Vagina (tissue), 2 donors: Measurements from ENCODE around the gene TTC7B. TPM values are rescaled to one million over a fixed set of nuclear protein-coding genes. Genes with fewer than 3 reads are reported as not detected.

ENCODE experiments used
- DNase-seq, 2 donors: peaks; one replicate each; pipeline ENCODE4 v3.0.0-alpha.2; 2017; ENCODE audit errors: extremely low spot score in 2 of 2
- H3K27ac ChIP-seq: fragments of 200-600 bp; sonication (generic); one replicate; pipeline ENCODE4 v1.5.1; 2019
- H3K27me3 ChIP-seq: fragments of 200-600 bp; sonication (generic); one replicate; pipeline ENCODE4 v1.5.1; 2019
- H3K36me3 ChIP-seq, 2 donors: fragments of 200-600 bp; sonication (generic); one replicate each; pipeline ENCODE4 v1.5.1; 2017 to 2019
- H3K4me1 ChIP-seq: fragments of 200-600 bp; sonication (generic); one replicate; pipeline ENCODE4 v1.5.1; 2019
- H3K4me3 ChIP-seq, 2 donors: fragments of 200-600 bp; sonication (generic); 1 replicate in 1 of 2; 2 replicates in 1 of 2; pipeline ENCODE4 v1.5.1; 2016 to 2019
- H3K9me3 ChIP-seq: fragments of 200-600 bp; sonication (generic); one replicate; pipeline ENCODE4 v1.5.1; 2019
- POLR2A ChIP-seq, 2 donors: fragments of 450-650 bp; IDR thresholded peaks; one replicate each; pipeline ENCODE4 v1.6.1; 2017; ENCODE audit warnings: antibody characterized with exemption in 2 of 2, mild to moderate bottlenecking in 2 of 2, moderate library complexity in 2 of 2
- POLR2AphosphoS5 ChIP-seq, 2 donors: sonication (generic); formaldehyde crosslinking; IDR thresholded peaks; one replicate each; pipeline ENCODE4 v1.9.0; 2017; ENCODE audit warnings: antibody characterized with exemption in 2 of 2, mild to moderate bottlenecking in 2 of 2, low read depth in 1 of 2; ENCODE audit not compliant: insufficient read depth in 1 of 2
- intact Hi-C: fragments of 100-400 bp; cut with DNase I; formaldehyde crosslinking; loops from one replicate; pipeline ENCODE4 v1.15.1; 2023
- total RNA-seq: library from RNA; depleted of rRNA; stranded (reverse); fragments of >200 nt; gene quantifications from one replicate; pipeline ENCODE4 v1.2.3, GENCODE V29; 2016
- TF ChIP-seq, protein P1 (sequence below), 3 experiments: fragments of 450-650 bp in 2 of 3; fragments of 200-600 bp in 1 of 3; sonication (generic) in 1 of 3; IDR thresholded peaks; one replicate each; pipeline ENCODE4 v1.5.1; 2017 to 2019; ENCODE audit warnings: antibody characterized with exemption in 3 of 3, mild to moderate bottlenecking in 2 of 3, moderate library complexity in 2 of 3

Gene TTC7B
- total RNA-seq, 1 donor from 2014 or later, result 56.0 TPM

- Histone ChIP-seq H3K4me1 (no peaks in the 10 kb centered on the region), H3K27ac (no peak overlapping the region), H3K27me3 (no peaks in the 10 kb centered on the region), H3K4me3 (no peak overlapping the region), H3K36me3 (no peaks in the 10 kb centered on the region), H3K9me3 (no peaks in the 10 kb centered on the region)
- TF ChIP-seq POLR2AphosphoS5 (IDR thresholded peaks at IDR 0.05; ENCODE audit: insufficient read depth in 1 of 2, low read depth in 1 of 2) (no peak), POLR2A (IDR thresholded peaks at IDR 0.05) (no peak)
- TF ChIP-seq, protein P1, sequence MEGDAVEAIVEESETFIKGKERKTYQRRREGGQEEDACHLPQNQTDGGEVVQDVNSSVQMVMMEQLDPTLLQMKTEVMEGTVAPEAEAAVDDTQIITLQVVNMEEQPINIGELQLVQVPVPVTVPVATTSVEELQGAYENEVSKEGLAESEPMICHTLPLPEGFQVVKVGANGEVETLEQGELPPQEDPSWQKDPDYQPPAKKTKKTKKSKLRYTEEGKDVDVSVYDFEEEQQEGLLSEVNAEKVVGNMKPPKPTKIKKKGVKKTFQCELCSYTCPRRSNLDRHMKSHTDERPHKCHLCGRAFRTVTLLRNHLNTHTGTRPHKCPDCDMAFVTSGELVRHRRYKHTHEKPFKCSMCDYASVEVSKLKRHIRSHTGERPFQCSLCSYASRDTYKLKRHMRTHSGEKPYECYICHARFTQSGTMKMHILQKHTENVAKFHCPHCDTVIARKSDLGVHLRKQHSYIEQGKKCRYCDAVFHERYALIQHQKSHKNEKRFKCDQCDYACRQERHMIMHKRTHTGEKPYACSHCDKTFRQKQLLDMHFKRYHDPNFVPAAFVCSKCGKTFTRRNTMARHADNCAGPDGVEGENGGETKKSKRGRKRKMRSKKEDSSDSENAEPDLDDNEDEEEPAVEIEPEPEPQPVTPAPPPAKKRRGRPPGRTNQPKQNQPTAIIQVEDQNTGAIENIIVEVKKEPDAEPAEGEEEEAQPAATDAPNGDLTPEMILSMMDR (IDR thresholded peaks at IDR 0.05), result no peak
- intact Hi-C loops, result no loop called here
- DNase-seq, result no peak
These were observed 219.5 kb downstream of the TTC7B start for GRCh38 chr14:90596733-90597132.

DNA sequence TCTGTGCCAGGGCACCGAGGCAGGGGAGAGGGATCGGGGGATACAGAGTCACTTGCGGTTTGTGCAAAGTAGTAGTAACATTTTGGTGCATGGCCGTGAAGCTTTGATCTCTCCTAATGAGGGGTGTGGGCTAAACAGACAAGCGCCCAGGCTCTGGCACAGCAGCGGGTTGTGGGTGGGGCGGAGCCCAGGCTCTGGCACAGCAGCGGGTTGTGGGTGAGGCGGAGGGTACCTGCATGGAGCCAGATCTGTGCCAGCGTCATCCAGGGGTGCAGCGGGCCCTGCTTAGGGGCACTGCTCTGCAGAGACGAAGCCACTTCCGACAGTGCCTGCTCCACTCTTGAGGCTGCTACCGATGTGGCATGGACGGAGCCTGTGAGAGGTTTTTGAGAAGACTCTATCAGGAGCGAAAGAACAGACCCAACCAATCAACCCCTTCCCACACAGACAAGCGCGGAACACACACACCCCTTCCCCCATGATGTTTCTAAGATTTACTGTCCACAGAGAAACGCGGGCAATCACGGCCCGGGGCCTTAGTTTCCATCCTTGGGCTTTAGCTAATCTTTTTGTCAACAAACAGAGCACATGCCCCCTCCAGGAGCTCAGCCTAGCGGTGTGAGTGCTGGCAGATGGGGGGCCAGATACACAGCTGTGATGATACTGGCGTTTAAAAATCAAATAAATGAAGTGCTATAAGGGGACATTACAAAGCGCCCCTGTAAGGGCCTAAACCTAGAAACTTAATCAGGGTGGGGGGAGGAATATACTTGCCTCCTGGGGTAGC, 222.8 kb downstream of the TTC7B start:
- TF ChIP-seq POLR2A (IDR thresholded peaks at IDR 0.05) (no peak), POLR2AphosphoS5 (IDR thresholded peaks at IDR 0.05; ENCODE audit: insufficient read depth in 1 of 2, low read depth in 1 of 2) (no peak)
- TF ChIP-seq, protein P1 (IDR thresholded peaks at IDR 0.05), result no peak
- Histone ChIP-seq H3K27me3 (no peaks in the 10 kb centered on the region), H3K4me1 (no peaks in the 10 kb centered on the region), H3K9me3 (no peaks in the 10 kb centered on the region), H3K36me3 (no peaks in the 10 kb centered on the region), H3K4me3 (no peak overlapping the region), H3K27ac (no peak overlapping the region)
- intact Hi-C loops, result no loop called here
- DNase-seq, result no peak

DNA sequence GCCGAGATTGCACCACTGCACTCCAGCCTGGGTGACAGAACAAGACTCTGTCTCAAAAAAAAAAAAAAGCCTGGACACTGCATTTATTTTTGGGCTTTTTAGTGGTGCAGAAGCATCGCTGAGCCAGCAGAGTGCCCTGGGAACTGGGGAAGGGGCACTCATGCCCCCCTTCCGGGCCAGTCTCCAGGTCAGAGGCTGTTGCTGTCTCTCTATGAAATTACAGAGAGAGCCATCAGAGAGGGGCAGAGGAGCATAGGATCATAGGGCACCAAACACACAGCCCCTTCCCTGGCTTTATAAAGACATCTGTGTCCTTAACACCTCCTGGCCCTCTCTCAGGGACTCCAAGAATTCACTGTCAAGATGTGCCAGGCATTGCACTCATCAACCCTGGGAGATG, 223.6 kb downstream of the TTC7B start:
- Histone ChIP-seq H3K4me3 (no peak overlapping the region), H3K27me3 (no peaks in the 10 kb centered on the region), H3K9me3 (no peaks in the 10 kb centered on the region), H3K27ac (no peak overlapping the region), H3K36me3 (no peaks in the 10 kb centered on the region), H3K4me1 (no peaks in the 10 kb centered on the region)
- TF ChIP-seq, protein P1 (IDR thresholded peaks at IDR 0.05), result no peak
- TF ChIP-seq POLR2A (IDR thresholded peaks at IDR 0.05), result no peak
- no peak for TF ChIP-seq POLR2AphosphoS5 (IDR thresholded peaks at IDR 0.05; ENCODE audit: insufficient read depth in 1 of 2, low read depth in 1 of 2)
- intact Hi-C loops, result no loop called here
- no peak for DNase-seq

DNA sequence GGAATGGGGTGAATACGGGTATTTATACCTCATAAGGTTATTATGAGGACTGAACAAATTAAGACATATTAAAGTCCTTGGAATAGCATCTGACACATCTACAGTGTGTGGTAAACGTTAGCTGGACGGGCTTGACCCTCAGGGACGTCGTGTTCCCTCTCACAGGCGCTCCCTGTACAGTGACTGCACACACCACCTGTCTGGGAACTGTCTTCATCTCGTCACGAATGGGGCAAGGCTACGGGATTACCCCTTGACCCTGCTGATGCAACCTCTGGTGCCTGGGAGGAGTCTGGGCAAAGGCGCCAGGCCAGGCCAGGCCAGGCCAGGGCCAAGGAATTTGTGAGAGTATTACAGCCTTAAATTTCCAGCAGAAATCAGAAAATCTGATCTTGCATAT, 228.3 kb downstream of the TTC7B start:
- H3K36me3 ChIP-seq, result no peaks in the 10 kb centered on the region
- H3K9me3 ChIP-seq, result no peaks in the 10 kb centered on the region
- peak in 1 of 2 donors; percentile 85 for DNase-seq
- no peaks in the 10 kb centered on the region for H3K4me1 ChIP-seq
- H3K27me3 ChIP-seq, result no peaks in the 10 kb centered on the region
- TF ChIP-seq, protein P1 (IDR thresholded peaks at IDR 0.05), result no peak
- TF ChIP-seq POLR2A (IDR thresholded peaks at IDR 0.05), result no peak
- no peak for TF ChIP-seq POLR2AphosphoS5 (IDR thresholded peaks at IDR 0.05; ENCODE audit: insufficient read depth in 1 of 2, low read depth in 1 of 2)
- no peak overlapping the region for H3K4me3 ChIP-seq
- H3K27ac ChIP-seq, result no peak overlapping the region
- intact Hi-C loops, result no loop called here

- intact Hi-C loops, result no loop called here
- DNase-seq, result no peak
- H3K36me3 ChIP-seq, result no peaks in the 10 kb centered on the region
- no peak overlapping the region for H3K27ac ChIP-seq
- H3K9me3 ChIP-seq, result no peaks in the 10 kb centered on the region
- H3K4me1 ChIP-seq, result no peaks in the 10 kb centered on the region
- no peaks in the 10 kb centered on the region for H3K27me3 ChIP-seq
- H3K4me3 ChIP-seq, result no peak overlapping the region
- no peak for TF ChIP-seq POLR2A (IDR thresholded peaks at IDR 0.05)
- no peak for TF ChIP-seq POLR2AphosphoS5 (IDR thresholded peaks at IDR 0.05; ENCODE audit: insufficient read depth in 1 of 2, low read depth in 1 of 2)
- TF ChIP-seq, protein P1 (IDR thresholded peaks at IDR 0.05), result no peak
These were observed 228.8 kb downstream of the TTC7B start for GRCh38 chr14:90587252-90587910.
